ENCODE results near the gene PRR4. TPM values are rescaled to one million over a fixed set of nuclear protein-coding genes. Genes with fewer than 3 reads are reported as not detected.

The PRR4 gene
- total RNA-seq (2011; cell fraction: chromatin; rRNA removed; ENCODE audit: low replicate concordance): 3.4 and 14.1 TPM in 2 replicates
- 1.7 and 2.0 TPM in 2 replicates for total RNA-seq (2011; cell fraction: nucleolus; rRNA removed)
- 2.7 and 5.8 TPM in 2 replicates for total RNA-seq (2011; cell fraction: nucleoplasm; rRNA removed)
- total RNA-seq (2014; rRNA removed): 0.45 and 1.6 TPM in 2 replicates
- 2.6 and 2.8 TPM in 2 replicates for total RNA-seq (2014; rRNA removed; fragmentation: Illumina TruSeq; extraction: Trizol)
- total RNA-seq (2015; rRNA removed; fragmentation: Illumina TruSeq; extraction: Trizol): 3.0 and 3.1 TPM in 2 replicates
- total RNA-seq (2021): 1.6 and 2.1 TPM in 2 replicates
- 0.89 and 2.8 TPM in 2 replicates for polyA plus RNA-seq (2011; rRNA removed)
- 1.00 and 1.3 TPM in 2 replicates for polyA plus RNA-seq (2011; cell fraction: cytosol; rRNA removed)
- 11.6 and 16.5 TPM in 2 replicates for polyA plus RNA-seq (2011; cell fraction: nucleus; rRNA removed)
- polyA plus RNA-seq (2012): 2.3 and 2.8 TPM in 2 replicates
- 3.2 and 5.0 TPM in 2 replicates for polyA plus RNA-seq (2014; fragmentation: Illumina TruSeq; extraction: Trizol)
- polyA plus RNA-seq (2014; fragmentation: Nextera tagmentation; extraction: Ambion mirVana): 1 to 10 TPM; 1.8 to 3.3 TPM
- 1.4 TPM in 2 replicates for polyA plus RNA-seq (2014; rRNA removed)
- 1.1 and 4.0 TPM in 2 replicates for polyA minus RNA-seq (2011; rRNA and poly(A)+ RNA removed)
- polyA minus RNA-seq (2011; cell fraction: cytosol; rRNA and poly(A)+ RNA removed): not detected in 2 replicates
- polyA minus RNA-seq (2011; cell fraction: nucleus; rRNA and poly(A)+ RNA removed): 3.9 and 9.1 TPM in 2 replicates
- percentile 46 among the genes with signal in this experiment for Bru-seq, nascent RNA
- percentile 54 among the genes with signal in this experiment for BruChase-seq, experiment 1, labeled RNA remaining after a 2-hour chase
- percentile 41 among the genes with signal in this experiment for BruChase-seq, experiment 2, labeled RNA remaining after a 6-hour chase
- long read RNA-seq, experiment 1: 0 reads
- long read RNA-seq, experiment 2: 0 reads
- long read RNA-seq, experiment 3: 0 reads

GRCh38 chr12:10849425-10849878 lies at the start of gene PRR4:
Gene PRR4 (minus strand): TSS chr12:10849475. CDS start chr12:10849437, 38 bp downstream.
- CTCF ChIA-PET (ENCODE audit: low intra/inter-chr PET ratio): no interaction called here
- in situ Hi-C loops (cut with MboI): no loop called here
- ATAC-seq: no peak
- FAIRE-seq: no peak
- 55% methylated on average over 4 of the region's 4 CpGs for WGBS (ENCODE audit: insufficient coverage, low coverage, missing lambda C conversion rate)
- no peaks in the 10 kb centered on the region for H3K9me1 ChIP-seq (ENCODE audit: control insufficient read depth, insufficient read depth, low read length)
- no peak for DNase-seq (ENCODE audit: extremely low read depth in 1 of 4, low spot score in 3 of 4)
- POLR2A ChIA-PET: no interaction called here
- no peak within 1 kb of the TSS for H2AFZ ChIP-seq (ENCODE audit: low read depth, low read length)
- no peaks in the 10 kb centered on the region for H4K20me1 ChIP-seq (replicated peaks; ENCODE audit: control insufficient read depth, insufficient read depth, low read length)
- intact Hi-C loops (cut with micrococcal nuclease): no loop called here
- H3K9me3 ChIP-seq (replicated peaks; ENCODE audit: control insufficient read depth, insufficient read depth, low read depth, low read length): no peaks in the 10 kb centered on the region
- no peak within 1 kb of the TSS for H3K4me2 ChIP-seq (ENCODE audit: insufficient read depth, low read length)
- H3K4me3 ChIP-seq: no peak within 1 kb of the TSS
- no peak within 1 kb of the TSS for H3K27ac ChIP-seq (ENCODE audit: extremely low read depth, low read depth, low read length)
- H3K9ac ChIP-seq (ENCODE audit: insufficient read depth in 1 of 2, low read depth in 2 of 2, low read length in 2 of 2): no peak within 1 kb of the TSS
- no TSS peak for BruUV-seq (replicated peaks)
- H3K36me3 ChIP-seq (ENCODE audit: control insufficient read depth, insufficient read depth, low read length): no peaks in the 10 kb centered on the region
- no peaks in the 10 kb centered on the region for H3K27me3 ChIP-seq (ENCODE audit: control insufficient read depth in 2 of 2, insufficient read depth in 2 of 2, low read length in 2 of 2)
- H3K79me2 ChIP-seq (ENCODE audit: control insufficient read depth, insufficient read depth, low read length): no peaks in the 10 kb centered on the region
- H3K4me1 ChIP-seq (replicated peaks in 1 of 2; ENCODE audit: control insufficient read depth in 2 of 2, insufficient read depth in 2 of 2, low read length in 2 of 2): no peaks in the 10 kb centered on the region
- TF ChIP-seq, protein P1, sequence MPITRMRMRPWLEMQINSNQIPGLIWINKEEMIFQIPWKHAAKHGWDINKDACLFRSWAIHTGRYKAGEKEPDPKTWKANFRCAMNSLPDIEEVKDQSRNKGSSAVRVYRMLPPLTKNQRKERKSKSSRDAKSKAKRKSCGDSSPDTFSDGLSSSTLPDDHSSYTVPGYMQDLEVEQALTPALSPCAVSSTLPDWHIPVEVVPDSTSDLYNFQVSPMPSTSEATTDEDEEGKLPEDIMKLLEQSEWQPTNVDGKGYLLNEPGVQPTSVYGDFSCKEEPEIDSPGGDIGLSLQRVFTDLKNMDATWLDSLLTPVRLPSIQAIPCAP (CRISPR knock-in tag; IDR thresholded peaks at IDR 0.05; ENCODE audit: borderline replicate concordance): no peak
- TF ChIP-seq MCM2 (IDR thresholded peaks at IDR 0.05; ENCODE audit: low read depth) (no peak), NRF1 (conservative IDR thresholded peaks at IDR 0.05 in 1 of 2, IDR thresholded peaks at IDR 0.05 in 1 of 2) (no peak), SMAD2 (IDR thresholded peaks at IDR 0.05; ENCODE audit: low read depth, low read length) (no peak), PHB2 (IDR thresholded peaks at IDR 0.05; ENCODE audit: low read depth) (no peak), L3MBTL2 (IDR thresholded peaks at IDR 0.05) (no peak), PATZ1 (CRISPR knock-in tag; IDR thresholded peaks at IDR 0.05; ENCODE audit: borderline replicate concordance) (no peak), ZNF740 (CRISPR knock-in tag; IDR thresholded peaks at IDR 0.05) (no peak), ZNF740 (tag; IDR thresholded peaks at IDR 0.05) (no peak), PHB (CRISPR knock-in tag; IDR thresholded peaks at IDR 0.05) (no peak), CBFA2T3 (IDR thresholded peaks at IDR 0.05) (no peak)
- TF ChIP-seq, protein P2, sequence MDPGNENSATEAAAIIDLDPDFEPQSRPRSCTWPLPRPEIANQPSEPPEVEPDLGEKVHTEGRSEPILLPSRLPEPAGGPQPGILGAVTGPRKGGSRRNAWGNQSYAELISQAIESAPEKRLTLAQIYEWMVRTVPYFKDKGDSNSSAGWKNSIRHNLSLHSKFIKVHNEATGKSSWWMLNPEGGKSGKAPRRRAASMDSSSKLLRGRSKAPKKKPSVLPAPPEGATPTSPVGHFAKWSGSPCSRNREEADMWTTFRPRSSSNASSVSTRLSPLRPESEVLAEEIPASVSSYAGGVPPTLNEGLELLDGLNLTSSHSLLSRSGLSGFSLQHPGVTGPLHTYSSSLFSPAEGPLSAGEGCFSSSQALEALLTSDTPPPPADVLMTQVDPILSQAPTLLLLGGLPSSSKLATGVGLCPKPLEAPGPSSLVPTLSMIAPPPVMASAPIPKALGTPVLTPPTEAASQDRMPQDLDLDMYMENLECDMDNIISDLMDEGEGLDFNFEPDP (CRISPR knock-in tag; IDR thresholded peaks at IDR 0.05): no peak

Measured in K562 (cell line).